HG03342 (cell line): Measurements from ENCODE around the gene MXRA5.
"Not testable (repeated sequence)": the region's sequence is repeated elsewhere in the genome, so short reads cannot be mapped to it uniquely, and the experiment has no call there.

Source experiments
- ATAC-seq: cut with Tn5 transposase; IDR thresholded peaks from one replicate; pipeline ENCODE4 v1.9.1; 2021; ENCODE audit warnings: mild to moderate bottlenecking, moderate library complexity; ENCODE audit not compliant: unreplicated experiment

MXRA5 gene, protein sequence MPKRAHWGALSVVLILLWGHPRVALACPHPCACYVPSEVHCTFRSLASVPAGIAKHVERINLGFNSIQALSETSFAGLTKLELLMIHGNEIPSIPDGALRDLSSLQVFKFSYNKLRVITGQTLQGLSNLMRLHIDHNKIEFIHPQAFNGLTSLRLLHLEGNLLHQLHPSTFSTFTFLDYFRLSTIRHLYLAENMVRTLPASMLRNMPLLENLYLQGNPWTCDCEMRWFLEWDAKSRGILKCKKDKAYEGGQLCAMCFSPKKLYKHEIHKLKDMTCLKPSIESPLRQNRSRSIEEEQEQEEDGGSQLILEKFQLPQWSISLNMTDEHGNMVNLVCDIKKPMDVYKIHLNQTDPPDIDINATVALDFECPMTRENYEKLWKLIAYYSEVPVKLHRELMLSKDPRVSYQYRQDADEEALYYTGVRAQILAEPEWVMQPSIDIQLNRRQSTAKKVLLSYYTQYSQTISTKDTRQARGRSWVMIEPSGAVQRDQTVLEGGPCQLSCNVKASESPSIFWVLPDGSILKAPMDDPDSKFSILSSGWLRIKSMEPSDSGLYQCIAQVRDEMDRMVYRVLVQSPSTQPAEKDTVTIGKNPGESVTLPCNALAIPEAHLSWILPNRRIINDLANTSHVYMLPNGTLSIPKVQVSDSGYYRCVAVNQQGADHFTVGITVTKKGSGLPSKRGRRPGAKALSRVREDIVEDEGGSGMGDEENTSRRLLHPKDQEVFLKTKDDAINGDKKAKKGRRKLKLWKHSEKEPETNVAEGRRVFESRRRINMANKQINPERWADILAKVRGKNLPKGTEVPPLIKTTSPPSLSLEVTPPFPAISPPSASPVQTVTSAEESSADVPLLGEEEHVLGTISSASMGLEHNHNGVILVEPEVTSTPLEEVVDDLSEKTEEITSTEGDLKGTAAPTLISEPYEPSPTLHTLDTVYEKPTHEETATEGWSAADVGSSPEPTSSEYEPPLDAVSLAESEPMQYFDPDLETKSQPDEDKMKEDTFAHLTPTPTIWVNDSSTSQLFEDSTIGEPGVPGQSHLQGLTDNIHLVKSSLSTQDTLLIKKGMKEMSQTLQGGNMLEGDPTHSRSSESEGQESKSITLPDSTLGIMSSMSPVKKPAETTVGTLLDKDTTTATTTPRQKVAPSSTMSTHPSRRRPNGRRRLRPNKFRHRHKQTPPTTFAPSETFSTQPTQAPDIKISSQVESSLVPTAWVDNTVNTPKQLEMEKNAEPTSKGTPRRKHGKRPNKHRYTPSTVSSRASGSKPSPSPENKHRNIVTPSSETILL (N-terminal part only)

GRCh38 chrX:3346501-3347259 lies at the start of gene MXRA5:
Gene MXRA5 (minus strand): TSS chrX:3346652. CDS start chrX:3343833, 2,819 bp downstream.
- ATAC-seq: no peak

GRCh38 chrX:3393581-3394111 lies 47.2 kb upstream of the MXRA5 start:
- no peak for ATAC-seq

GRCh38 chrX:3393178-3393577 lies 46.7 kb upstream of the MXRA5 start:
- ATAC-seq: no peak

GRCh38 chrX:3388457-3388856 lies 42.0 kb upstream of the MXRA5 start:
- no peak for ATAC-seq

- no peak for ATAC-seq
Measured at GRCh38 chrX:3384327-3384726, 37.9 kb upstream of the MXRA5 start.

DNA sequence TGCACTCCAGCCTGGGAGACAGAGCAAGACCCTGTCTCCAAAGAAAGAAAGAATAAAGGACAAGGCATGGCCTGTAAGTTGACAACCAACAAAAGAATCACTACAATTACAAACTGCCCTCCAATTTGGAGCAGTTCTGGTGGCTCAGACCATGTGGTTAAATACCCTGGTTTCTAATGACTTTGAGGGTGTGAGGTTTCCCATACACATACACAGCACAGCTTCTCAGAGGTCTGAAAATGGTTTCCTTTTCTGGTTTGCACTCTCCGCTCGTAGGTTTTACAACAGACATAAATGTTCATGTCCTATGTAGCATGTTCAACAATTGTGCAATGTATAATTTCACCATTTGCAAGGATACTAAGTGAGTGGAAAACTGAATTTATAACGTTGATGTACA lies 34.2 kb upstream of the MXRA5 start:
- ATAC-seq: no peak

- no peak for ATAC-seq
Measured at GRCh38 chrX:3379111-3379510, 32.7 kb upstream of the MXRA5 start.

DNA sequence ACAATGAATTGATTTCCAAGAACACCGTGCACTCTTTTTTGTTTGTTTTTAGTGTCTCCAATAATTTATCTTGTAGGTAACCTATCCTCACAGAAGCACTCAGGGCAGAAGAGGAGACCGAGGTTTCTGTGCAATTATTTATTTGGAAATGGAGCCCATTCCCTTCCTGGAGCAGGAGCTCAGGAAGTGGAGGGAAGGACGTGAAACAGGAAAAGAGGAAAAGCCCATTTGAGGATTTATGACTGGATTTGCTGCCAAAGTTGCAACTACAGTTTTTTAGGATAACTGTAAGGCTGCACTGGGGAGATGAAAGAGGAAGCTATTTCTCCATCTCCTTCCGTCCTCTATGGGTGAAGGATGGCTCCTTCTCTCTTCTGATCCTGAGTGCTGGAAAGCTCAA lies 31.7 kb upstream of the MXRA5 start:
- ATAC-seq: no peak

DNA sequence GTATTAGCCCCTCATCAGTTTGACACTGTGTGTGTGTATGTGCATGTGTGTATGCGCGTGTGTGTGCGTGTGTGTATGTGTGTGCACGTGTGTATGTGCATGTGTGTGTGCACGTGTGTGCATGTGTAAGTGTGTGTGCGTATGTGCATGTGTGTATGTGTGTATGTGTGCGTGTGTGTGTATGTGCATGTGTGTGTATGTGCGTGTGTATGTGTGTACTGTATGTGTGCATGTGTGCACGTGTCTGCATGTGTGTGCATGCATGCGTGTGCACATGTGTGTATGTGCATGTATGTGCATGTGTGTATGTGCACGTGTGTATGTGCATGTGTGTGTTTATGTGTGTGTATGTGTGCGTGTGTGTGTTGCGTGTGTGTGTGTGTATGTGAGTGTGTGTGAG lies 31.1 kb upstream of the MXRA5 start:
- no peak for ATAC-seq

DNA sequence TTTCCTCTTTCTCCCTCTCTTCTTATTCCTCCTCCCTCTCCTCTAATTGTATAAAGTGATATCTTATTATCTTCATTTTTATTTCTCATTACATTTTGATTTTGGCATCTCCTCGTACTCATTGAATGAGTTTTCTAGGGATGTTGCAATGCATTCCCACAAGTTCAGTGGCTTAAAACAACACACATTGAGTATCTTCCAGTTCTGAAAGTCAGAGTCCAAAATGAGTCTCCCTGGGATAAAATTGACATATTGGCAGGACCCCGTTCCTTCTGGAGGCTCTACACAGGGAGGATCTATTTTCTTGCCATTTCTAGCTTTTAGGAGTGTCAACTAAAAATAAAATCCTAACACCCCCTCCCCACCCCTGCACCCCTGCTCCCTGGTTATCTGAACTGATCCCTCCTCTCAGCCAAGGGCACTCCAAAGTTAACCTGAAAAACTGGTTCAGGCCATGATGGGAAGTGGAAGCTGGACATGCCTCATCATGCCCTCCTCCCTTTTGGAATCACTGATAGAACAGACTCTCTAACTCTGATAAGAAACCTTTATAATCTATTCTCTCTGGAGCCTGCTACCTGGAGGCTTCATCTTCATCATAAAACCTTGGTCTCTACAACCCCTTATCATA lies 29.5 kb upstream of the MXRA5 start:
- not testable (repeated sequence) for ATAC-seq

GRCh38 chrX:3374108-3374800 lies 27.8 kb upstream of the MXRA5 start:
- ATAC-seq: no peak

- no peak for ATAC-seq
Measured at GRCh38 chrX:3371163-3371562, 24.7 kb upstream of the MXRA5 start.

DNA sequence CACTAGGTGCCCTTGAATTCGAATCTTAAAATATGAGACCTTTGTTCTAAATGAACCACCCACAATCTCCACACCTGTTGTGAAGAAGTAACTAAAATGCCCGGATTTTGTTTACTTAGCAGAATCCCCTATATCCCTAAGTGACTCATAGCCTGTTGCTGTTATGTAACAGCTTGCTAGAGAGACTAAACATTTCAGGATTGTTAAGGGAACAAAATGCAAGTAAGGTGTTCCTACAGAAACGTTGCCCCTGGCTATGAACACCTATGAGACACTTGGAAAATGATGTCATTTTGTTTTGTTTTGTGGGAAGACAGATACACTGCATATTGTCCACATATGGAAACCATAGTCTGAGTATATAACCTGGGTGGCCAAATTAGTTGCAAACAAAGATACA lies 24.2 kb upstream of the MXRA5 start:
- no peak for ATAC-seq

DNA sequence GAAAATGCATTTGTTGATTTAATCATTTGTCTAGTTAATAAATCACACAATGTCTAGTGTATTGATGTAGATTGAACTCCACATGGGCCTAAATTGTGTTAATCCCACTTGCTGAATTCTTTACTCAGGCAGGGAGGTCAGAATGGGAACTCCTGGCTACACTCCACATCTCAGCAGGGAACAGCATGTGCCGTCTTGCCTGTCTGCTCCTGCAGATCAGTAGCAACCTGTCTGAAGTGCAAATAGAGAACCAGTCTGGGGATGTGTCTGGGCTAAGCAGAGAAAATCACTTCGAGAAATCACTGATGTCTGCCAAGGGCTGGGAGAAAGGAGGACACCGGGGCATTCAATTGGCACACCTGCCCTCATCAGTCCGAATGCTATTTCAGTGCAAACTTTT lies 16.5 kb upstream of the MXRA5 start:
- ATAC-seq: no peak

- no peak for ATAC-seq
Measured at GRCh38 chrX:3360881-3361280, 14.4 kb upstream of the MXRA5 start.

DNA sequence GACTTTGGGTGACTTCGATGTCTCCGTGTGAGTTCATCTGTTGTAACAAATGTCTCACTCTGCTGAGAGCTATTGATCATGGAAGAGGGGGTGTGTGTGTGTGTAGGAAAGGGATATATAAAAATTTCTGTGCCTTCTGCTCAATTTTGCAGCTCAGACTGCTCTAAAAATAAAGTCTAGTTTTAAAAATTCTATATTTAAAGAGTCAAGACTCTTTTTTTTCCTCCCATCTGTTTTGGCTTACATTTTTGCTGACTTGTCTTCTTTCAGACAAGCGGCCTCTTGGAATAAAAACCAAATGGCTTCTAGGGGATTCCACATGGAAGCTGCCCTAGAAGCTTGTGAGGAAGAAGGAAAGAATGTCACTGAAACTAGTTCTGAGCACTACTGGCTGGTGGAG lies 6.3 kb upstream of the MXRA5 start:
- not testable (repeated sequence) for ATAC-seq

- no peak for ATAC-seq
Measured at GRCh38 chrX:3351276-3351675, 4.8 kb upstream of the MXRA5 start.

GRCh38 chrX:3348191-3348590 lies 1.7 kb upstream of the MXRA5 start:
- ATAC-seq: no peak
